H9 (cell line): ENCODE data around the gene ROBO1. TPM values are rescaled to one million over a fixed set of nuclear protein-coding genes. Genes with fewer than 3 reads are reported as not detected.

ENCODE experiments used
- DNase-seq: peaks from one replicate; pipeline ENCODE4 v3.0.0-alpha.2; 2017
- H2AFZ ChIP-seq: one replicate; pipeline ENCODE4 v1.6.1; 2013; ENCODE audit warnings: mild to moderate bottlenecking, low read length, control low read depth, moderate library complexity
- H2AK5ac ChIP-seq: 2 replicates; pipeline ENCODE4 v1.6.1; 2013; ENCODE audit warnings: low read length, control low read depth, mixed read lengths; ENCODE audit not compliant: insufficient read length
- H2BK120ac ChIP-seq: one replicate; pipeline ENCODE4 v1.6.1; 2013; ENCODE audit warnings: low read depth, mild to moderate bottlenecking, low read length, control low read depth, inconsistent platforms; ENCODE audit not compliant: poor library complexity, severe bottlenecking
- H2BK12ac ChIP-seq: 2 replicates; pipeline ENCODE4 v1.6.1; 2013; ENCODE audit warnings: low read length, control low read depth, mixed read lengths, low read depth; ENCODE audit not compliant: insufficient read length
- H2BK15ac ChIP-seq: 2 replicates; pipeline ENCODE4 v1.6.1; 2013; ENCODE audit warnings: low read depth, low read length, control low read depth
- H2BK20ac ChIP-seq: one replicate; pipeline ENCODE4 v1.6.1; 2013; ENCODE audit warnings: low read depth, mild to moderate bottlenecking, low read length, control low read depth, inconsistent platforms; ENCODE audit not compliant: poor library complexity, severe bottlenecking
- H2BK5ac ChIP-seq: 2 replicates; pipeline ENCODE4 v1.6.1; 2013; ENCODE audit warnings: low read length, control low read depth, mixed read lengths; ENCODE audit not compliant: insufficient read length
- H3K14ac ChIP-seq: 2 replicates; pipeline ENCODE4 v1.6.1; 2013; ENCODE audit warnings: low read length, control low read depth; ENCODE audit not compliant: insufficient read depth
- H3K18ac ChIP-seq: 2 replicates; pipeline ENCODE4 v1.6.1; 2013; ENCODE audit warnings: low read depth, mild to moderate bottlenecking, mixed read lengths, low read length, control low read depth; ENCODE audit not compliant: insufficient read length
- H3K23ac ChIP-seq: 2 replicates; pipeline ENCODE4 v1.6.1; 2013; ENCODE audit warnings: low read length, control low read depth, mixed read lengths, low read depth; ENCODE audit not compliant: insufficient read length
- H3K23me2 ChIP-seq: 2 replicates; pipeline ENCODE4 v1.6.1; 2013; ENCODE audit warnings: low read depth, mild to moderate bottlenecking, mixed read lengths, low read length, control low read depth; ENCODE audit not compliant: insufficient read length, poor library complexity, severe bottlenecking
- H3K27ac ChIP-seq: 2 replicates; pipeline ENCODE4 v1.5.1; 2013; ENCODE audit warnings: low read length, control low read depth, mixed read lengths, low read depth; ENCODE audit not compliant: insufficient read length
- H3K27me3 ChIP-seq: 2 replicates; pipeline ENCODE4 v1.6.1; 2013; ENCODE audit warnings: low read length, control low read depth, inconsistent platforms; ENCODE audit not compliant: insufficient read depth
- H3K4ac ChIP-seq: 2 replicates; pipeline ENCODE4 v1.6.1; 2013; ENCODE audit warnings: low read depth, mild to moderate bottlenecking, control low read depth, inconsistent platforms, low read length, moderate library complexity
- H3K4me1 ChIP-seq: 2 replicates; pipeline ENCODE4 v1.6.1; 2013; ENCODE audit warnings: low read length, control low read depth, inconsistent platforms; ENCODE audit not compliant: insufficient read depth
- H3K4me2 ChIP-seq: 2 replicates; pipeline ENCODE4 v1.6.1; 2013; ENCODE audit warnings: low read length, control low read depth, mixed read lengths; ENCODE audit not compliant: insufficient read length, insufficient read depth
- H3K56ac ChIP-seq: 2 replicates; pipeline ENCODE4 v1.6.1; 2013; ENCODE audit warnings: low read depth, mild to moderate bottlenecking, mixed read lengths, low read length, control low read depth; ENCODE audit not compliant: insufficient read length
- H3K79me1 ChIP-seq: 2 replicates; pipeline ENCODE4 v1.6.1; 2013; ENCODE audit warnings: low read depth, mild to moderate bottlenecking, moderate library complexity, low read length, control low read depth, inconsistent platforms; ENCODE audit not compliant: insufficient read depth, poor library complexity, severe bottlenecking
- H3K79me2 ChIP-seq: 2 replicates; pipeline ENCODE4 v1.6.1; 2013; ENCODE audit warnings: low read length, control low read depth, inconsistent platforms; ENCODE audit not compliant: insufficient read depth
- H3K9ac ChIP-seq: 2 replicates; pipeline ENCODE4 v1.6.1; 2013; ENCODE audit warnings: low read length, control low read depth, mixed read lengths; ENCODE audit not compliant: insufficient read length; ENCODE audit errors: extremely low read depth
- H3K9me3 ChIP-seq: one replicate; pipeline ENCODE4 v1.6.1; 2013; ENCODE audit warnings: low read depth, low read length, inconsistent platforms; ENCODE audit not compliant: control insufficient read depth
- H3T11ph ChIP-seq: one replicate; pipeline ENCODE4 v1.6.1; 2013; ENCODE audit warnings: mild to moderate bottlenecking, low read length, control low read depth, inconsistent platforms
- H4K20me1 ChIP-seq: one replicate; pipeline ENCODE4 v1.6.1; 2013; ENCODE audit not compliant: control insufficient read depth, insufficient read length, insufficient read depth
- H4K5ac ChIP-seq: 2 replicates; pipeline ENCODE4 v1.6.1; 2013; ENCODE audit warnings: low read depth, mild to moderate bottlenecking, mixed read lengths, low read length, control low read depth; ENCODE audit not compliant: insufficient read length
- H4K8ac ChIP-seq: replicated peaks from 2 replicates; pipeline ENCODE4 v1.6.1; 2013; ENCODE audit warnings: low read length, control low read depth, mixed read lengths, low read depth; ENCODE audit not compliant: insufficient read length
- H4K91ac ChIP-seq: 2 replicates; pipeline ENCODE4 v1.6.1; 2013; ENCODE audit warnings: low read depth, mild to moderate bottlenecking, moderate library complexity, mixed read lengths, low read length, control low read depth; ENCODE audit not compliant: insufficient read length
- H3K27ac Mint-ChIP-seq, 3 experiments: 2 replicates in 2 of 3; 3 replicates in 1 of 3; pipeline ENCODE4 v1.8.0; 2020 to 2021; ENCODE audit warnings: mixed read lengths in 3 of 3, mild to moderate bottlenecking in 1 of 3, moderate library complexity in 1 of 3
- H3K27me3 Mint-ChIP-seq: 2 replicates; pipeline ENCODE4 v1.8.0; 2021; ENCODE audit warnings: low read depth, mild to moderate bottlenecking, moderate library complexity, mixed read lengths
- H3K36me3 Mint-ChIP-seq, 3 experiments: 2 replicates in 2 of 3; 3 replicates in 1 of 3; pipeline ENCODE4 v1.8.0; 2020 to 2021; ENCODE audit warnings: low read depth in 3 of 3, mixed read lengths in 3 of 3; ENCODE audit not compliant: insufficient read depth in 1 of 3
- H3K4me1 Mint-ChIP-seq, 2 experiments: 2 replicates each; pipeline ENCODE4 v1.8.0; 2020; ENCODE audit warnings: mixed read lengths in 2 of 2
- H3K4me3 Mint-ChIP-seq, 2 experiments: 2 replicates in 1 of 2; 3 replicates in 1 of 2; pipeline ENCODE4 v1.8.0; 2020 to 2021; ENCODE audit warnings: mild to moderate bottlenecking in 2 of 2, mixed read lengths in 2 of 2, moderate library complexity in 1 of 2
- H3K9me3 Mint-ChIP-seq, 2 experiments: 2 replicates in 1 of 2; 3 replicates in 1 of 2; pipeline ENCODE4 v1.8.0; 2020; ENCODE audit warnings: mild to moderate bottlenecking in 2 of 2, mixed read lengths in 2 of 2, moderate library complexity in 1 of 2
- WGBS: extraction: QIAGEN DNeasy Blood & Tissue Kit; methylation state at CpG from one replicate; pipeline ENCODE4 v1.1.7; 2013; ENCODE audit warnings: missing lambda C conversion rate, low lambda C conversion rate, mixed read lengths; ENCODE audit not compliant: insufficient read length; ENCODE audit errors: extremely low coverage; 5-methylcytosine and 5-hydroxymethylcytosine counted together
- total RNA-seq: library from RNA; stranded (reverse); gene quantifications from 2 replicates; pipeline ENCODE4 v1.2.1, GENCODE V29; 2021
- TF ChIP-seq, protein P1 (sequence below): fragments of 200-600 bp; sonication (generic); conservative IDR thresholded peaks from 3 replicates; pipeline ENCODE4 v1.8.0; 2021; ENCODE audit warnings: antibody characterized with exemption, mild to moderate bottlenecking

The ROBO1 gene
- total RNA-seq, 1 experiment from 2014 or later = 62.7 TPM

DNA sequence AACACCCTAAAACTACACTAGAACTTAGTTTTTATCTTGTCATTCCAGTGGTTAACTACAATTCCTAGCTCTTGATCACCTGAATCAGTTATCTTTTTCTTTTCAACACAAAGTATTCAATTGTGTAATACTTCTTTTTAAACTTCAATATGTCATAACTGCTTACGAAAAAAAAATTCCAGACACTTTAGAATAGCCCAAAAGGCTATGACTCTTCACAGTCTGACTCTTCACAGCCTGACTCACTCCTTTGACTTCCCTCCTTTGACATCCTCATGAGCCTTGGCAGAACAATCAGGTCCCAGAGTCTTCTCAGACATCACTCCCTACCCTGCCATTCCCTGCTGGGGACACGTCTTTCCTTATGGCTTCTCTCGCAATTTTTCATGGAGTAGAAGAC, 727.1 kb downstream of the ROBO1 start:
- no peaks in the 10 kb centered on the region for H3K79me2 ChIP-seq
- no CpG with 5 or more reads among the region's 3 CpGs for WGBS
- Mint-ChIP-seq H3K4me3 (no peak overlapping the region), H3K27ac (no peak overlapping the region), H3K9me3 (no peaks in the 10 kb centered on the region), H3K27me3 (no peaks in the 10 kb centered on the region), H3K36me3 (no peaks in the 10 kb centered on the region), H3K4me1 (no peaks in the 10 kb centered on the region)
- DNase-seq = no peak
- H3K27ac ChIP-seq = no peak overlapping the region
- no peak overlapping the region for H3K18ac ChIP-seq
- TF ChIP-seq, protein P1, sequence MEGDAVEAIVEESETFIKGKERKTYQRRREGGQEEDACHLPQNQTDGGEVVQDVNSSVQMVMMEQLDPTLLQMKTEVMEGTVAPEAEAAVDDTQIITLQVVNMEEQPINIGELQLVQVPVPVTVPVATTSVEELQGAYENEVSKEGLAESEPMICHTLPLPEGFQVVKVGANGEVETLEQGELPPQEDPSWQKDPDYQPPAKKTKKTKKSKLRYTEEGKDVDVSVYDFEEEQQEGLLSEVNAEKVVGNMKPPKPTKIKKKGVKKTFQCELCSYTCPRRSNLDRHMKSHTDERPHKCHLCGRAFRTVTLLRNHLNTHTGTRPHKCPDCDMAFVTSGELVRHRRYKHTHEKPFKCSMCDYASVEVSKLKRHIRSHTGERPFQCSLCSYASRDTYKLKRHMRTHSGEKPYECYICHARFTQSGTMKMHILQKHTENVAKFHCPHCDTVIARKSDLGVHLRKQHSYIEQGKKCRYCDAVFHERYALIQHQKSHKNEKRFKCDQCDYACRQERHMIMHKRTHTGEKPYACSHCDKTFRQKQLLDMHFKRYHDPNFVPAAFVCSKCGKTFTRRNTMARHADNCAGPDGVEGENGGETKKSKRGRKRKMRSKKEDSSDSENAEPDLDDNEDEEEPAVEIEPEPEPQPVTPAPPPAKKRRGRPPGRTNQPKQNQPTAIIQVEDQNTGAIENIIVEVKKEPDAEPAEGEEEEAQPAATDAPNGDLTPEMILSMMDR = no peak
- no peak overlapping the region for H3K56ac ChIP-seq
- no peaks in the 10 kb centered on the region for H3K23me2 ChIP-seq
- no peak overlapping the region for H3K4ac ChIP-seq
- no peak overlapping the region for H2BK5ac ChIP-seq
- H2BK15ac ChIP-seq = no peak overlapping the region
- H3K4me1 ChIP-seq = no peaks in the 10 kb centered on the region
- H4K8ac ChIP-seq = no peak overlapping the region
- no peak overlapping the region for H2AFZ ChIP-seq
- no peak overlapping the region for H2BK20ac ChIP-seq
- no peak overlapping the region for H2BK120ac ChIP-seq
- no peak overlapping the region for H2BK12ac ChIP-seq
- H4K91ac ChIP-seq = no peak overlapping the region
- H4K5ac ChIP-seq = no peak overlapping the region
- no peak overlapping the region for H3K14ac ChIP-seq
- H2AK5ac ChIP-seq = no peak overlapping the region
- H3K4me2 ChIP-seq = no peak overlapping the region
- H3K9me3 ChIP-seq = no peaks in the 10 kb centered on the region
- H3K27me3 ChIP-seq = no peaks in the 10 kb centered on the region
- no peaks in the 10 kb centered on the region for H3K79me1 ChIP-seq
- no peak overlapping the region for H3K9ac ChIP-seq
- H4K20me1 ChIP-seq = no peaks in the 10 kb centered on the region
- H3T11ph ChIP-seq = no peak overlapping the region
- H3K23ac ChIP-seq = no peak overlapping the region
